Kidney (tissue), 14 donors: ENCODE data around the gene RBM26. TPM values are rescaled to one million over a fixed set of nuclear protein-coding genes. Genes with fewer than 3 reads are reported as not detected.

Source experiments
- DNase-seq, 5 donors: peaks; one replicate each; pipeline ENCODE4 v3.0.0-alpha.2; 2013 to 2020
- FAIRE-seq: peaks from 2 replicates; lab custom pipeline; 2012; peaks lifted over from hg19 to GRCh38; lab: Jason Lieb, UNC
- H3K27ac ChIP-seq, 2 donors: one replicate each; pipeline ENCODE4 v1.7.0; 2013; ENCODE audit warnings: low read depth in 2 of 2, low read length in 2 of 2, inconsistent platforms in 1 of 2
- H3K27me3 ChIP-seq: one replicate; pipeline ENCODE4 v1.7.1; 2013; ENCODE audit warnings: low read length, inconsistent platforms; ENCODE audit not compliant: control insufficient read depth, insufficient read depth
- H3K36me3 ChIP-seq, 3 donors: one replicate each; pipeline versions ENCODE4 v1.7.0 to v1.7.1; 2013; ENCODE audit warnings: low read length in 3 of 3, control low read depth in 1 of 3, inconsistent platforms in 1 of 3; ENCODE audit not compliant: insufficient read depth in 3 of 3, control insufficient read depth in 2 of 3
- H3K4me1 ChIP-seq, 3 donors: one replicate each; pipeline versions ENCODE4 v1.7.0 to v1.7.1; 2013; ENCODE audit warnings: low read length in 3 of 3, inconsistent platforms in 1 of 3, low read depth in 1 of 3; ENCODE audit not compliant: control insufficient read depth in 2 of 3, insufficient read depth in 2 of 3
- H3K4me3 ChIP-seq, 3 donors: one replicate each; pipeline versions ENCODE4 v1.7.0 to v1.8.1; 2013; ENCODE audit warnings: low read length in 3 of 3, control low read depth in 1 of 3, inconsistent platforms in 1 of 3
- H3K9ac ChIP-seq, 3 donors: one replicate each; pipeline versions ENCODE4 v1.7.0 to v1.7.1; 2013; ENCODE audit warnings: low read length in 3 of 3, control low read depth in 1 of 3, inconsistent platforms in 1 of 3
- H3K9me3 ChIP-seq, 3 donors: one replicate each; pipeline versions ENCODE4 v1.7.0 to v1.7.1; 2013; ENCODE audit warnings: low read length in 3 of 3, control low read depth in 1 of 3, inconsistent platforms in 1 of 3; ENCODE audit not compliant: control insufficient read depth in 2 of 3, insufficient read depth in 1 of 3
- CTCF ChIP-seq: IDR thresholded peaks from 3 replicates; pipeline ENCODE4 v1.5.1; 2012; ENCODE audit warnings: mild to moderate bottlenecking, moderate library complexity, borderline replicate concordance; ENCODE audit not compliant: insufficient read depth; ENCODE audit errors: extremely low read depth
- intact Hi-C: fragments of 100-400 bp; cut with DNase I; formaldehyde crosslinking; loops from one replicate; pipeline ENCODE4 v1.11.1; 2022
- polyA plus RNA-seq: library from polyadenylated mRNA; stranded (reverse); fragments of 350-450 nt; fragmentation: Illumina TruSeq; extraction: RNeasy Lipid Tissue Mini Kit (QIAGEN cat#74804); gene quantifications from one replicate; pipeline ENCODE4 v1.2.3, GENCODE V29; 2014; ENCODE audit warnings: low read depth, low replicate concordance; ENCODE audit not compliant: insufficient read depth
- total RNA-seq: library from RNA; stranded (reverse); fragmentation: NEBNext Ultra II Directional; extraction: Animal tissue kit (Norgen Biotek cat#: 25700); gene quantifications from one replicate; pipeline ENCODE4 v1.2.1, GENCODE V29; 2021
- donor health status: control.
- donor health status: control.
- donor health status: control.
- donor health status: control.
- donor health status: control.
- donor health status: DM: yes; HTN: yes; CAD: no.
- donor health status: Normal renal cell carcinoma (clear cell type).

The RBM26 gene
- total and polyA plus RNA-seq, 2 donors from 2014 or later, result 14.5 to 39.2 TPM

GRCh38 chr13:79340490-79340889 is 65.6 kb downstream of the RBM26 start:
- Histone ChIP-seq H3K27me3 (no peaks in the 10 kb centered on the region), H3K27ac (no peak overlapping the region), H3K9me3 (no peaks in the 10 kb centered on the region), H3K36me3 (peaks cover 6 to 21% (median 12%) of the 10 kb centered on the region in 3 donors), H3K4me1 (no peaks in the 10 kb centered on the region), H3K4me3 (no peak overlapping the region), H3K9ac (no peak overlapping the region)
- intact Hi-C loops, result no loop called here
- no peak for TF ChIP-seq CTCF
- DNase-seq (no peak), FAIRE-seq (peak; percentile 21)

GRCh38 chr13:79338343-79338742 is 67.7 kb downstream of the RBM26 start:
- no peak for TF ChIP-seq CTCF
- DNase-seq, result no peak
- Histone ChIP-seq H3K4me1 (no peaks in the 10 kb centered on the region), H3K36me3 (peaks cover 6 to 27% (median 12%) of the 10 kb centered on the region in 3 donors), H3K9ac (no peak overlapping the region), H3K27ac (no peak overlapping the region), H3K9me3 (no peaks in the 10 kb centered on the region), H3K27me3 (no peaks in the 10 kb centered on the region), H3K4me3 (no peak overlapping the region)
- intact Hi-C loops, result no loop called here
- FAIRE-seq, result no peak

GRCh38 chr13:79336966-79337365 is 69.1 kb downstream of the RBM26 start:
- H3K9me3 ChIP-seq, result no peaks in the 10 kb centered on the region
- no peaks in the 10 kb centered on the region for H3K4me1 ChIP-seq
- no peaks in the 10 kb centered on the region for H3K27me3 ChIP-seq
- intact Hi-C loops, result no loop called here
- DNase-seq, result peak in 1 of 5 donors; percentile 34
- peaks cover 6 to 29% (median 12%) of the 10 kb centered on the region in 3 donors for H3K36me3 ChIP-seq
- no peak for FAIRE-seq
- TF ChIP-seq CTCF, result no peak
- no peak overlapping the region for H3K9ac ChIP-seq
- H3K27ac ChIP-seq, result no peak overlapping the region
- no peak overlapping the region for H3K4me3 ChIP-seq

- DNase-seq, result no peak
- intact Hi-C loops, result no loop called here
- H3K9ac ChIP-seq, result no peak overlapping the region
- no peaks in the 10 kb centered on the region for H3K27me3 ChIP-seq
- TF ChIP-seq CTCF, result no peak
- H3K4me3 ChIP-seq, result no peak overlapping the region
- no peaks in the 10 kb centered on the region for H3K9me3 ChIP-seq
- H3K4me1 ChIP-seq, result no peaks in the 10 kb centered on the region
- H3K27ac ChIP-seq, result no peak overlapping the region
- H3K36me3 ChIP-seq, result peaks cover 0 to 5% (median 3%) of the 10 kb centered on the region in 3 donors
- peak; percentile 37 for FAIRE-seq
Observed at GRCh38 chr13:79328510-79328909, 77.5 kb downstream of the RBM26 start.
